Mesendoderm (in vitro differentiated cells): ENCODE measurements around the gene FCN3.

Experiments
- DNase-seq: peaks from one replicate; pipeline ENCODE4 v3.0.0; 2013
- H2AK5ac ChIP-seq: 2 replicates; pipeline ENCODE4 v1.6.1; 2013; ENCODE audit warnings: low read length, inconsistent platforms
- H2BK120ac ChIP-seq: 2 replicates; pipeline ENCODE4 v1.6.1; 2013; ENCODE audit warnings: low read depth, mild to moderate bottlenecking, low read length, moderate library complexity, mixed read lengths
- H2BK15ac ChIP-seq: replicated peaks from 2 replicates; pipeline ENCODE4 v1.6.1; 2013; ENCODE audit warnings: low read depth, mild to moderate bottlenecking, moderate library complexity
- H2BK5ac ChIP-seq: 2 replicates; pipeline ENCODE4 v1.6.1; 2013; ENCODE audit warnings: low read length, inconsistent platforms
- H3K18ac ChIP-seq: 2 replicates; pipeline ENCODE4 v1.6.1; 2013; ENCODE audit warnings: mild to moderate bottlenecking, low read length, mixed read lengths
- H3K23ac ChIP-seq: one replicate; pipeline ENCODE4 v1.6.1; 2013; ENCODE audit warnings: low read length
- H3K27ac ChIP-seq: 2 replicates; pipeline ENCODE4 v1.5.1; 2013; ENCODE audit warnings: low read depth, mild to moderate bottlenecking, inconsistent platforms, low read length, moderate library complexity
- H3K27me3 ChIP-seq: 2 replicates; pipeline ENCODE4 v1.6.1; 2013; ENCODE audit warnings: low read length, control low read depth, mild to moderate bottlenecking, inconsistent platforms; ENCODE audit not compliant: insufficient read depth, poor library complexity
- H3K36me3 ChIP-seq: 2 replicates; pipeline ENCODE4 v1.6.1; 2013; ENCODE audit warnings: low read length, inconsistent platforms; ENCODE audit not compliant: control insufficient read depth, insufficient read depth
- H3K4ac ChIP-seq: one replicate; pipeline ENCODE4 v1.6.1; 2013; ENCODE audit warnings: low read depth, mild to moderate bottlenecking, low read length, moderate library complexity
- H3K4me1 ChIP-seq: 2 replicates; pipeline ENCODE4 v1.6.1; 2013; ENCODE audit warnings: low read depth, low read length, inconsistent platforms; ENCODE audit not compliant: control insufficient read depth
- H3K4me2 ChIP-seq: 2 replicates; pipeline ENCODE4 v1.6.1; 2013; ENCODE audit warnings: low read length
- H3K4me3 ChIP-seq: 2 replicates; pipeline ENCODE4 v1.5.1; 2013; ENCODE audit warnings: mild to moderate bottlenecking, low read length
- H3K56ac ChIP-seq: one replicate; pipeline ENCODE4 v1.6.1; 2013; ENCODE audit warnings: low read length
- H3K79me1 ChIP-seq: 2 replicates; pipeline ENCODE4 v1.6.1; 2013; ENCODE audit warnings: low read length, inconsistent platforms
- H3K79me2 ChIP-seq: 2 replicates; pipeline ENCODE4 v1.6.1; 2013; ENCODE audit warnings: mild to moderate bottlenecking, low read length; ENCODE audit not compliant: control insufficient read depth, insufficient read depth
- H3K9ac ChIP-seq: 2 replicates; pipeline ENCODE4 v1.6.1; 2013; ENCODE audit warnings: low read length, inconsistent platforms
- H4K5ac ChIP-seq: one replicate; pipeline ENCODE4 v1.6.1; 2013; ENCODE audit warnings: low read length
- H4K8ac ChIP-seq: one replicate; pipeline ENCODE4 v1.6.1; 2013; ENCODE audit warnings: low read depth, mild to moderate bottlenecking, control low read depth, low read length, moderate library complexity
- WGBS: extraction: QIAGEN DNeasy Blood & Tissue Kit; methylation state at CpG from one replicate; pipeline ENCODE4 v1.1.7; 2013; ENCODE audit warnings: low lambda C conversion rate, missing lambda C conversion rate; ENCODE audit not compliant: insufficient coverage; ENCODE audit errors: extremely low coverage; 5-methylcytosine and 5-hydroxymethylcytosine counted together

FCN3 gene

GRCh38 chr1:27350663-27351540 lies 23.7 kb downstream of the FCN3 start:
- peaks cover 2% of the 10 kb centered on the region for H3K79me1 ChIP-seq
- peak overlapping the region; percentile 58 for H3K4ac ChIP-seq
- H4K5ac ChIP-seq: no peak overlapping the region
- H3K18ac ChIP-seq: peak overlapping the region; percentile 23
- no peak overlapping the region for H2BK120ac ChIP-seq
- H3K56ac ChIP-seq: peak overlapping the region; percentile 91
- no peak overlapping the region for H4K8ac ChIP-seq
- H3K4me3 ChIP-seq: peak overlapping the region; percentile 48
- H3K4me2 ChIP-seq: peak overlapping the region; percentile 73
- H3K27me3 ChIP-seq: no peaks in the 10 kb centered on the region
- H2BK15ac ChIP-seq: no peak overlapping the region
- H3K27ac ChIP-seq: no peak overlapping the region
- peak overlapping the region; percentile 48 for H3K23ac ChIP-seq
- peak; percentile 98 for DNase-seq
- H3K36me3 ChIP-seq: no peaks in the 10 kb centered on the region
- no CpG with 5 or more reads among the region's 62 CpGs for WGBS
- H2AK5ac ChIP-seq: no peak overlapping the region
- no peaks in the 10 kb centered on the region for H3K4me1 ChIP-seq
- H2BK5ac ChIP-seq: no peak overlapping the region
- H3K79me2 ChIP-seq: no peaks in the 10 kb centered on the region
- H3K9ac ChIP-seq: peak overlapping the region; percentile 78

- Histone ChIP-seq H2BK15ac (no peak overlapping the region), H3K9ac (peak overlapping the region; percentile 78), H2AK5ac (no peak overlapping the region), H3K4me2 (peak overlapping the region; percentile 73), H3K79me2 (no peaks in the 10 kb centered on the region), H3K18ac (no peak overlapping the region), H3K4me1 (no peaks in the 10 kb centered on the region), H3K4ac (peak overlapping the region; percentile 58), H4K5ac (no peak overlapping the region), H3K56ac (peak overlapping the region; percentile 91), H3K27me3 (no peaks in the 10 kb centered on the region), H3K36me3 (no peaks in the 10 kb centered on the region), H3K4me3 (peak overlapping the region; percentile 48), H4K8ac (no peak overlapping the region), H3K27ac (no peak overlapping the region), H3K23ac (peak overlapping the region; percentile 48), H2BK5ac (no peak overlapping the region), H2BK120ac (no peak overlapping the region), H3K79me1 (peaks cover 2% of the 10 kb centered on the region)
- peak; percentile 91 for DNase-seq
- WGBS: no CpG with 5 or more reads among the region's 84 CpGs
Measured at GRCh38 chr1:27349784-27350662, 24.6 kb downstream of the FCN3 start.

- H3K4me1 ChIP-seq: no peaks in the 10 kb centered on the region
- H3K79me1 ChIP-seq: peaks cover 2% of the 10 kb centered on the region
- no peak overlapping the region for H3K18ac ChIP-seq
- H2BK5ac ChIP-seq: no peak overlapping the region
- H3K56ac ChIP-seq: peak overlapping the region; percentile 91
- no peak overlapping the region for H2BK15ac ChIP-seq
- no peak overlapping the region for H3K4ac ChIP-seq
- H3K23ac ChIP-seq: no peak overlapping the region
- H3K4me2 ChIP-seq: peak overlapping the region; percentile 73
- H3K79me2 ChIP-seq: no peaks in the 10 kb centered on the region
- H2BK120ac ChIP-seq: no peak overlapping the region
- H3K4me3 ChIP-seq: peak overlapping the region; percentile 45
- no peak overlapping the region for H2AK5ac ChIP-seq
- DNase-seq: peak; percentile 88
- no peaks in the 10 kb centered on the region for H3K36me3 ChIP-seq
- peak overlapping the region; percentile 78 for H3K9ac ChIP-seq
- H4K8ac ChIP-seq: no peak overlapping the region
- H3K27ac ChIP-seq: no peak overlapping the region
- WGBS: no CpG with 5 or more reads among the region's 51 CpGs
- H4K5ac ChIP-seq: no peak overlapping the region
- no peaks in the 10 kb centered on the region for H3K27me3 ChIP-seq
Measured at GRCh38 chr1:27348861-27349783, 25.5 kb downstream of the FCN3 start.

- Histone ChIP-seq H3K4me3 (no peak overlapping the region), H3K79me1 (peaks cover 2% of the 10 kb centered on the region), H3K27me3 (no peaks in the 10 kb centered on the region), H3K9ac (no peak overlapping the region), H3K56ac (peak overlapping the region; percentile 10), H2BK15ac (no peak overlapping the region), H3K79me2 (no peaks in the 10 kb centered on the region), H3K23ac (no peak overlapping the region), H3K4me1 (peaks cover under 1% of the 10 kb centered on the region), H2AK5ac (no peak overlapping the region), H3K27ac (no peak overlapping the region), H3K4ac (no peak overlapping the region), H3K4me2 (no peak overlapping the region), H2BK5ac (no peak overlapping the region), H4K8ac (no peak overlapping the region), H4K5ac (no peak overlapping the region), H3K18ac (no peak overlapping the region), H3K36me3 (no peaks in the 10 kb centered on the region), H2BK120ac (no peak overlapping the region)
- no CpG with 5 or more reads among the region's 14 CpGs for WGBS
- peak; percentile 68 for DNase-seq
Measured at GRCh38 chr1:27346991-27347624, 27.5 kb downstream of the FCN3 start.

GRCh38 chr1:27346357-27346756 lies 28.3 kb downstream of the FCN3 start:
- H3K4me3 ChIP-seq: no peak overlapping the region
- no peak overlapping the region for H4K8ac ChIP-seq
- no peak overlapping the region for H4K5ac ChIP-seq
- H3K23ac ChIP-seq: no peak overlapping the region
- no peak overlapping the region for H2BK15ac ChIP-seq
- no peaks in the 10 kb centered on the region for H3K36me3 ChIP-seq
- H3K4ac ChIP-seq: no peak overlapping the region
- H3K79me1 ChIP-seq: peaks cover 2% of the 10 kb centered on the region
- no peak overlapping the region for H3K27ac ChIP-seq
- no peak overlapping the region for H3K56ac ChIP-seq
- no peak for DNase-seq
- H3K4me1 ChIP-seq: peaks cover 3% of the 10 kb centered on the region
- H2BK5ac ChIP-seq: no peak overlapping the region
- no peaks in the 10 kb centered on the region for H3K79me2 ChIP-seq
- WGBS: no CpG with 5 or more reads among the region's 8 CpGs
- no peaks in the 10 kb centered on the region for H3K27me3 ChIP-seq
- no peak overlapping the region for H3K18ac ChIP-seq
- H2AK5ac ChIP-seq: no peak overlapping the region
- no peak overlapping the region for H3K4me2 ChIP-seq
- H3K9ac ChIP-seq: no peak overlapping the region
- H2BK120ac ChIP-seq: no peak overlapping the region
